H1 (cell line): Measurements from ENCODE around the gene SEZ6L. TPM values are rescaled to one million over a fixed set of nuclear protein-coding genes. Genes with fewer than 3 reads are reported as not detected.

Source experiments
- CTCF ChIA-PET: fragments of 300-600 bp; sonication (Branson Sonifier 250); formaldehyde crosslinking; loops from one replicate; lab custom pipeline; 2021; ENCODE audit not compliant: partially characterized antibody; lab: Charles Lee
- POLR2A ChIA-PET: fragments of 300-600 bp; sonication (Branson Sonifier 250); formaldehyde crosslinking; loops from one replicate; lab custom pipeline; 2021; ENCODE audit warnings: inconsistent platforms; ENCODE audit not compliant: partially characterized antibody; lab: Charles Lee
- DNase-seq, 2 experiments: peaks; one replicate each; pipeline versions ENCODE4 v3.0.0 to v3.0.0-alpha.2; 2010 to 2022; ENCODE audit warnings: low spot score in 2 of 2, low read depth in 1 of 2, mixed read lengths in 1 of 2
- FAIRE-seq: peaks from 2 replicates; lab custom pipeline; 2011; peaks lifted over from hg19 to GRCh38; lab: Jason Lieb, UNC
- H2AFZ ChIP-seq: 2 replicates; pipeline ENCODE4 v1.8.1; 2012; ENCODE audit warnings: low read length, inconsistent platforms
- H2AK5ac ChIP-seq: 2 replicates; pipeline ENCODE4 v1.6.1; 2013; ENCODE audit warnings: low read depth, low read length
- H2BK120ac ChIP-seq: replicated peaks from 2 replicates; pipeline ENCODE3; 2013; ENCODE audit warnings: low read depth, low read length, inconsistent platforms
- H2BK12ac ChIP-seq: 2 replicates; pipeline ENCODE4 v1.6.1; 2013; ENCODE audit warnings: low read depth, low read length
- H2BK15ac ChIP-seq: 2 replicates; pipeline ENCODE4 v1.6.1; 2013; ENCODE audit warnings: low read length
- H2BK20ac ChIP-seq: 2 replicates; pipeline ENCODE4 v1.6.1; 2013; ENCODE audit warnings: low read length
- H2BK5ac ChIP-seq: 2 replicates; pipeline ENCODE4 v1.6.1; 2013; ENCODE audit warnings: low read depth, low read length
- H3K14ac ChIP-seq: 2 replicates; pipeline ENCODE4 v1.6.1; 2013; ENCODE audit warnings: inconsistent platforms; ENCODE audit not compliant: insufficient read length
- H3K18ac ChIP-seq: 2 replicates; pipeline ENCODE4 v1.6.1; 2013; ENCODE audit warnings: low read length; ENCODE audit errors: extremely low read depth
- H3K23ac ChIP-seq: 2 replicates; pipeline ENCODE4 v1.6.1; 2013; ENCODE audit warnings: inconsistent platforms; ENCODE audit not compliant: insufficient read length
- H3K23me2 ChIP-seq: 2 replicates; pipeline ENCODE4 v1.6.1; 2013; ENCODE audit warnings: low read depth, low read length
- H3K27ac ChIP-seq: 2 replicates; pipeline ENCODE4 v1.6.1; 2011; ENCODE audit warnings: low read depth, low read length, inconsistent platforms
- H3K27me3 ChIP-seq, 4 experiments: replicated peaks in 1 of 4; 1 replicate in 1 of 4; 2 replicates in 3 of 4; pipeline versions ENCODE4 v1.6.1 to v1.8.1; 2011 to 2013; ENCODE audit warnings: low read length in 3 of 4, mild to moderate bottlenecking in 3 of 4, inconsistent platforms in 2 of 4, mixed read lengths in 2 of 4, moderate library complexity in 1 of 4; ENCODE audit not compliant: control insufficient read depth in 3 of 4, insufficient read depth in 3 of 4; ENCODE audit errors: extremely low read depth in 1 of 4
- H3K36me3 ChIP-seq, 4 experiments: 2 replicates each; pipeline versions ENCODE4 v1.6.1 to v1.8.1; 2011 to 2013; ENCODE audit warnings: mild to moderate bottlenecking in 4 of 4, low read length in 3 of 4, moderate library complexity in 2 of 4, control low read depth in 1 of 4, inconsistent platforms in 1 of 4; ENCODE audit not compliant: insufficient read depth in 4 of 4, control insufficient read depth in 2 of 4
- H3K4ac ChIP-seq: replicated peaks from 2 replicates; pipeline ENCODE3; 2013; ENCODE audit warnings: low read length, low read depth, mixed read lengths, inconsistent platforms; ENCODE audit not compliant: insufficient read length
- H3K4me1 ChIP-seq, 4 experiments: replicated peaks in 1 of 4; 1 replicate in 1 of 4; 2 replicates in 3 of 4; pipeline versions ENCODE4 v1.6.1 to v1.8.1; 2011 to 2013; ENCODE audit warnings: low read length in 3 of 4, inconsistent platforms in 2 of 4, mixed read lengths in 1 of 4; ENCODE audit not compliant: insufficient read depth in 4 of 4, control insufficient read depth in 3 of 4
- H3K4me2 ChIP-seq, 2 experiments: 2 replicates each; pipeline versions ENCODE4 v1.6.1 to v1.8.1; 2011 to 2013; ENCODE audit warnings: low read depth in 2 of 2, low read length in 2 of 2, control low read depth in 1 of 2, inconsistent platforms in 1 of 2, mild to moderate bottlenecking in 1 of 2; ENCODE audit not compliant: insufficient read depth in 1 of 2
- H3K4me3 ChIP-seq, 4 experiments: fragments of 200-600, 300-600 bp in 1 of 4; sonication (generic), shearing (Covaris generic), sonication (Bioruptor Twin) in 1 of 4; 2 replicates each; pipeline versions ENCODE4 v1.5.1 to v1.8.1; 2011 to 2016; ENCODE audit warnings: low read length in 4 of 4, low read depth in 3 of 4, control low read depth in 2 of 4, inconsistent platforms in 2 of 4, mild to moderate bottlenecking in 2 of 4, mixed read lengths in 1 of 4, moderate library complexity in 1 of 4; ENCODE audit not compliant: insufficient read depth in 2 of 4; ENCODE audit errors: extremely low read depth in 1 of 4
- H3K56ac ChIP-seq: replicated peaks from 2 replicates; pipeline ENCODE3; 2013; ENCODE audit warnings: low read depth, mild to moderate bottlenecking, mixed read lengths, low read length, inconsistent platforms; ENCODE audit not compliant: insufficient read length
- H3K79me1 ChIP-seq: 2 replicates; pipeline ENCODE4 v1.6.1; 2013; ENCODE audit warnings: low read depth, low read length, control low read depth
- H3K79me2 ChIP-seq, 2 experiments: 2 replicates each; pipeline versions ENCODE4 v1.6.1 to v1.8.1; 2012 to 2013; ENCODE audit warnings: low read length in 2 of 2, mild to moderate bottlenecking in 2 of 2, inconsistent platforms in 1 of 2; ENCODE audit not compliant: insufficient read depth in 2 of 2, control insufficient read depth in 1 of 2
- H3K9ac ChIP-seq, 4 experiments: replicated peaks in 1 of 4; 1 replicate in 1 of 4; 2 replicates in 3 of 4; pipeline versions ENCODE4 v1.6.1 to v1.8.1; 2011 to 2013; ENCODE audit warnings: low read depth in 3 of 4, low read length in 3 of 4, control low read depth in 2 of 4, mild to moderate bottlenecking in 2 of 4, moderate library complexity in 2 of 4, inconsistent platforms in 1 of 4; ENCODE audit errors: extremely low read depth in 1 of 4
- H3K9me3 ChIP-seq, 2 experiments: 2 replicates each; pipeline versions ENCODE4 v1.6.1 to v1.8.1; 2012 to 2013; ENCODE audit warnings: mild to moderate bottlenecking in 2 of 2, moderate library complexity in 2 of 2, control low read depth in 1 of 2, inconsistent platforms in 1 of 2, low read depth in 1 of 2, low read length in 1 of 2, mixed read lengths in 1 of 2; ENCODE audit not compliant: insufficient read depth in 2 of 2
- H4K20me1 ChIP-seq, 2 experiments: replicated peaks in 1 of 2; 2 replicates each; pipeline versions ENCODE3 to v1.8.1; 2011 to 2013; ENCODE audit warnings: inconsistent platforms in 2 of 2, low read length in 2 of 2, mild to moderate bottlenecking in 1 of 2; ENCODE audit not compliant: insufficient read depth in 2 of 2, control insufficient read depth in 1 of 2
- H4K5ac ChIP-seq: 2 replicates; pipeline ENCODE4 v1.6.1; 2013; ENCODE audit warnings: low read length, low read depth, mixed read lengths, inconsistent platforms; ENCODE audit not compliant: insufficient read length
- H4K8ac ChIP-seq: 2 replicates; pipeline ENCODE4 v1.8.0; 2013; ENCODE audit warnings: mild to moderate bottlenecking, moderate library complexity, low read length, inconsistent platforms; ENCODE audit not compliant: insufficient read depth; ENCODE audit errors: extremely low read depth
- H4K91ac ChIP-seq: replicated peaks from 2 replicates; pipeline ENCODE3; 2013; ENCODE audit warnings: low read length, mixed read lengths, inconsistent platforms; ENCODE audit not compliant: insufficient read length
- ASH2L ChIP-seq: fragments of 200-600, 300-600 bp; sonication (generic); IDR thresholded peaks from one replicate; pipeline ENCODE4 v1.7.1; 2017; ENCODE audit warnings: low read length
- BACH1 ChIP-seq: IDR thresholded peaks from 2 replicates; pipeline ENCODE4 v1.6.1; 2012; ENCODE audit warnings: low read length, improper control_type of control experiment
- BCL11A ChIP-seq, 2 experiments: IDR thresholded peaks; one replicate each; pipeline ENCODE4 v1.6.1; 2011; ENCODE audit warnings: low read depth in 2 of 2, low read length in 2 of 2, mild to moderate bottlenecking in 2 of 2
- CHD2 ChIP-seq: IDR thresholded peaks from 2 replicates; pipeline ENCODE4 v1.6.1; 2012; ENCODE audit warnings: low read length, improper control_type of control experiment
- JUND ChIP-seq: IDR thresholded peaks from 2 replicates; pipeline ENCODE4 v1.6.1; 2011; ENCODE audit warnings: mild to moderate bottlenecking, improper control_type of control experiment, low read length
- NRF1 ChIP-seq: IDR thresholded peaks from 2 replicates; pipeline ENCODE4 v1.6.1; 2011; ENCODE audit warnings: mild to moderate bottlenecking, low read depth, low read length, improper control_type of control experiment
- POLR2AphosphoS5 ChIP-seq: IDR thresholded peaks from 2 replicates; pipeline ENCODE4 v1.6.1; 2011; ENCODE audit warnings: low read depth, low read length
- RBBP5 ChIP-seq: IDR thresholded peaks from 2 replicates; pipeline ENCODE4 v1.7.1; 2012; ENCODE audit warnings: low read depth, mild to moderate bottlenecking, inconsistent platforms, low read length, moderate library complexity, borderline replicate concordance
- RFX5 ChIP-seq: IDR thresholded peaks from 2 replicates; pipeline ENCODE4 v1.6.1; 2011; ENCODE audit warnings: low read depth, low read length, improper control_type of control experiment, borderline replicate concordance
- SAP30 ChIP-seq: fragments of 300-600 bp; sonication (generic); IDR thresholded peaks from 2 replicates; pipeline ENCODE4 v1.7.1; 2012; ENCODE audit warnings: low read length, moderate library complexity, mild to moderate bottlenecking, inconsistent platforms; ENCODE audit not compliant: insufficient read depth, insufficient replicate concordance
- SIRT6 ChIP-seq: IDR thresholded peaks from one replicate; pipeline ENCODE4 v1.7.1; 2012; ENCODE audit warnings: low read length, inconsistent platforms
- SP1 ChIP-seq: IDR thresholded peaks from 2 replicates; pipeline ENCODE4 v1.6.1; 2011; ENCODE audit warnings: low read depth, low read length
- SP2 ChIP-seq: IDR thresholded peaks from 2 replicates; pipeline ENCODE4 v1.6.1; 2012; ENCODE audit warnings: mild to moderate bottlenecking, low read length, inconsistent platforms
- TAF1 ChIP-seq: IDR thresholded peaks from 2 replicates; pipeline ENCODE4 v1.6.1; 2011; ENCODE audit warnings: mild to moderate bottlenecking, low read depth, low read length
- TCF12 ChIP-seq: IDR thresholded peaks from 2 replicates; pipeline ENCODE4 v1.6.1; 2011; ENCODE audit warnings: low read depth, mild to moderate bottlenecking, low read length
- WGBS, 2 experiments: shearing (Covaris generic) in 1 of 2; methylation state at CpG; one replicate each; pipeline versions ENCODE4 v1.1.6 to v1.1.7; 2013 to 2015; ENCODE audit warnings: low lambda C conversion rate in 2 of 2, mixed read lengths in 2 of 2, inconsistent platforms in 1 of 2, low coverage in 1 of 2, missing lambda C conversion rate in 1 of 2; ENCODE audit not compliant: insufficient replicate concordance in 2 of 2, insufficient coverage in 1 of 2, insufficient read length in 1 of 2; ENCODE audit errors: extremely low coverage in 1 of 2, missing lambda C conversion rate in 1 of 2; 5-methylcytosine and 5-hydroxymethylcytosine counted together
- polyA plus RNA-seq, 7 experiments: library from polyadenylated mRNA; depleted of rRNA in 3 of 7; stranded (reverse) in 5 of 7; unstranded in 2 of 7; fragments of >200 nt in 5 of 7; fragments of 200-250 nt in 2 of 7; gene quantifications; 1 replicate in 5 of 7; 2 replicates in 1 of 7; 4 replicates in 1 of 7; pipeline versions ENCODE4 v1.2.1 to v1.2.3, GENCODE V29; 2011 to 2013; ENCODE audit warnings: missing spikeins in 2 of 7, mixed read lengths in 2 of 7
- total RNA-seq: library from RNA; stranded (reverse); fragmentation: NEBNext Ultra II Directional; extraction: Animal tissue kit (Norgen Biotek cat#: 25700); gene quantifications from 2 replicates; pipeline ENCODE4 v1.2.1, GENCODE V29; 2021
- TF ChIP-seq, protein P1 (sequence below): IDR thresholded peaks from 2 replicates; pipeline ENCODE4 v1.6.1; 2012; ENCODE audit warnings: inconsistent platforms

SEZ6L gene
- total and polyA plus RNA-seq, 2 of the 8 experiments (the other 6 are each of a cell fraction or from before 2014, with no cell fraction given), result 0.06 to 0.33 TPM

DNA sequence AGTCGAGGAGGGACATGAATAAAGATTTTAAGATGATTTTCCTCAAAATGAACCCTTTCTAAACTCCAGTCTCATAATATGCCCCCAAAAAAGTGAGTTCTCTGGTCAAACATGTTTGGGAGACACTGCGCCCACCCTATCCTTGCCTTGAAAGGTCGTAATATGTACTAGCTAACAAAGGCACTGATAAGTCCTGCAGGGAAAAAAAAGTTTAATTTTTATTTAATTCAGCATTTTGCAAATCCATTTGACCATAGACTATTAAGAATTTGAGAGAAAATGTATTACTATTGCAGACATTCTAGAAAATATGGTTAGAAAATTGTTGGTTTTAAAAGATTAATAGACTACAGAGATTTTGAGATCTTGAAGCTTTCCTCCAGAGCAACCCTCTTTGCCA is 139.2 kb downstream of the SEZ6L start:
- H3K9ac ChIP-seq, result no peak overlapping the region
- H3K27ac ChIP-seq, result no peak overlapping the region
- H2BK12ac ChIP-seq, result no peak overlapping the region
- peaks cover 0 to 2% (median 0%) of the 10 kb centered on the region in 4 experiments; a peak in 1 of 7 replicates for H3K27me3 ChIP-seq
- H3K23me2 ChIP-seq, result no peaks in the 10 kb centered on the region
- no peak overlapping the region for H2BK15ac ChIP-seq
- H3K79me2 ChIP-seq, result no peaks in the 10 kb centered on the region
- no peak overlapping the region for H2AK5ac ChIP-seq
- no peaks in the 10 kb centered on the region for H3K79me1 ChIP-seq
- H3K4me1 ChIP-seq, result no peaks in the 10 kb centered on the region; a peak in 2 of 7 replicates
- no peak overlapping the region for H4K5ac ChIP-seq
- H3K9me3 ChIP-seq, result no peaks in the 10 kb centered on the region
- no peak overlapping the region for H3K14ac ChIP-seq
- 54% methylated on average over 3 of the region's 3 CpGs; no CpG with 5 or more reads in 1 of the 2 experiments for WGBS, 2 experiments
- no peak overlapping the region for H3K4me3 ChIP-seq
- H2BK20ac ChIP-seq, result no peak overlapping the region
- H2AFZ ChIP-seq, result no peak overlapping the region
- DNase-seq (no peak), FAIRE-seq (no peak)
- H3K56ac ChIP-seq, result no peak overlapping the region
- H2BK120ac ChIP-seq, result no peak overlapping the region
- no peaks in the 10 kb centered on the region for H3K36me3 ChIP-seq
- H4K20me1 ChIP-seq, result no peaks in the 10 kb centered on the region
- POLR2A ChIA-PET, result interaction anchor here (1.5 kb wide), 1 partner anchor 14 kb away, joined by 3 read pairs; no protein-coding TSS in a partner anchor
- no peak overlapping the region for H4K91ac ChIP-seq
- H3K4ac ChIP-seq, result no peak overlapping the region
- CTCF ChIA-PET, result interaction anchor here (0.8 to 2.3 kb wide), 3 partner anchors 22 to 136 kb away, joined by 3 to 11 read pairs (median 5); no protein-coding TSS in a partner anchor
- no peak overlapping the region for H2BK5ac ChIP-seq
- H3K23ac ChIP-seq, result no peak overlapping the region
- no peak overlapping the region for H4K8ac ChIP-seq
- no peak overlapping the region for H3K18ac ChIP-seq
- H3K4me2 ChIP-seq, result no peak overlapping the region
- TF ChIP-seq BACH1, result no peak
- no peak for TF ChIP-seq TCF12
- no peak for TF ChIP-seq ASH2L
- no peak for TF ChIP-seq TAF1
- no peak for TF ChIP-seq SAP30
- no peak for TF ChIP-seq JUND
- TF ChIP-seq SP2, result no peak
- TF ChIP-seq SP1, result no peak
- TF ChIP-seq, protein P1, sequence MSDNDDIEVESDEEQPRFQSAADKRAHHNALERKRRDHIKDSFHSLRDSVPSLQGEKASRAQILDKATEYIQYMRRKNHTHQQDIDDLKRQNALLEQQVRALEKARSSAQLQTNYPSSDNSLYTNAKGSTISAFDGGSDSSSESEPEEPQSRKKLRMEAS, result no peak
- TF ChIP-seq BCL11A (IDR thresholded peaks at IDR 0.05; ENCODE audit: low read depth in 2 of 2, low read length in 2 of 2), result no peak
- TF ChIP-seq RFX5, result no peak
- no peak for TF ChIP-seq NRF1
- TF ChIP-seq SIRT6, result no peak
- TF ChIP-seq POLR2AphosphoS5, result no peak
- no peak for TF ChIP-seq RBBP5
- no peak for TF ChIP-seq CHD2
